Ishikawa (cell line): Measurements from ENCODE around the gene ADGRG3.

Experiments used
- CEBPB ChIP-seq: IDR thresholded peaks from 2 replicates; pipeline ENCODE4 v1.6.1; 2012
- CREB1 ChIP-seq: IDR thresholded peaks from 2 replicates; pipeline ENCODE4 v1.6.1; 2012; ENCODE audit warnings: low read depth
- EGR1 ChIP-seq: IDR thresholded peaks from 2 replicates; pipeline ENCODE4 v1.6.1; 2012
- EP300 ChIP-seq: IDR thresholded peaks from 2 replicates; pipeline ENCODE4 v1.6.1; 2012; ENCODE audit warnings: borderline replicate concordance
- FOXM1 ChIP-seq: IDR thresholded peaks from 2 replicates; pipeline ENCODE4 v1.6.1; 2012; ENCODE audit warnings: low read depth, borderline replicate concordance
- MAX ChIP-seq: IDR thresholded peaks from 2 replicates; pipeline ENCODE4 v1.6.1; 2012
- NFIC ChIP-seq: IDR thresholded peaks from 2 replicates; pipeline ENCODE4 v1.6.1; 2012
- RAD21 ChIP-seq: IDR thresholded peaks from 2 replicates; pipeline ENCODE4 v1.6.1; 2012; ENCODE audit warnings: low read depth
- TAF1 ChIP-seq: IDR thresholded peaks from 2 replicates; pipeline ENCODE4 v1.6.1; 2012; ENCODE audit warnings: low read depth, mild to moderate bottlenecking
- TEAD4 ChIP-seq: IDR thresholded peaks from 2 replicates; pipeline ENCODE4 v1.6.1; 2012
- USF1 ChIP-seq: IDR thresholded peaks from 2 replicates; pipeline ENCODE4 v1.6.1; 2012
- YY1 ChIP-seq: IDR thresholded peaks from 2 replicates; pipeline ENCODE4 v1.6.1; 2012; ENCODE audit warnings: low read depth
- ZBTB7A ChIP-seq: IDR thresholded peaks from 2 replicates; pipeline ENCODE4 v1.6.1; 2012; ENCODE audit warnings: low read depth
- TF ChIP-seq, protein P1 (sequence below): IDR thresholded peaks from 2 replicates; pipeline ENCODE4 v1.6.1; 2012; ENCODE audit warnings: low read depth, mild to moderate bottlenecking

GRCh38 chr16:57732714-57733113 is 64.6 kb downstream of the ADGRG3 start:
- no peak for TF ChIP-seq NFIC
- TF ChIP-seq EP300 = no peak
- TF ChIP-seq, protein P1, sequence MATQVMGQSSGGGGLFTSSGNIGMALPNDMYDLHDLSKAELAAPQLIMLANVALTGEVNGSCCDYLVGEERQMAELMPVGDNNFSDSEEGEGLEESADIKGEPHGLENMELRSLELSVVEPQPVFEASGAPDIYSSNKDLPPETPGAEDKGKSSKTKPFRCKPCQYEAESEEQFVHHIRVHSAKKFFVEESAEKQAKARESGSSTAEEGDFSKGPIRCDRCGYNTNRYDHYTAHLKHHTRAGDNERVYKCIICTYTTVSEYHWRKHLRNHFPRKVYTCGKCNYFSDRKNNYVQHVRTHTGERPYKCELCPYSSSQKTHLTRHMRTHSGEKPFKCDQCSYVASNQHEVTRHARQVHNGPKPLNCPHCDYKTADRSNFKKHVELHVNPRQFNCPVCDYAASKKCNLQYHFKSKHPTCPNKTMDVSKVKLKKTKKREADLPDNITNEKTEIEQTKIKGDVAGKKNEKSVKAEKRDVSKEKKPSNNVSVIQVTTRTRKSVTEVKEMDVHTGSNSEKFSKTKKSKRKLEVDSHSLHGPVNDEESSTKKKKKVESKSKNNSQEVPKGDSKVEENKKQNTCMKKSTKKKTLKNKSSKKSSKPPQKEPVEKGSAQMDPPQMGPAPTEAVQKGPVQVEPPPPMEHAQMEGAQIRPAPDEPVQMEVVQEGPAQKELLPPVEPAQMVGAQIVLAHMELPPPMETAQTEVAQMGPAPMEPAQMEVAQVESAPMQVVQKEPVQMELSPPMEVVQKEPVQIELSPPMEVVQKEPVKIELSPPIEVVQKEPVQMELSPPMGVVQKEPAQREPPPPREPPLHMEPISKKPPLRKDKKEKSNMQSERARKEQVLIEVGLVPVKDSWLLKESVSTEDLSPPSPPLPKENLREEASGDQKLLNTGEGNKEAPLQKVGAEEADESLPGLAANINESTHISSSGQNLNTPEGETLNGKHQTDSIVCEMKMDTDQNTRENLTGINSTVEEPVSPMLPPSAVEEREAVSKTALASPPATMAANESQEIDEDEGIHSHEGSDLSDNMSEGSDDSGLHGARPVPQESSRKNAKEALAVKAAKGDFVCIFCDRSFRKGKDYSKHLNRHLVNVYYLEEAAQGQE = no peak
- no peak for TF ChIP-seq MAX
- TF ChIP-seq RAD21 = no peak
- TF ChIP-seq CEBPB = no peak
- TF ChIP-seq USF1 = no peak
- TF ChIP-seq TAF1 = no peak
- TF ChIP-seq ZBTB7A = no peak
- no peak for TF ChIP-seq YY1
- no peak for TF ChIP-seq EGR1
- no peak for TF ChIP-seq TEAD4
- no peak for TF ChIP-seq CREB1
- no peak for TF ChIP-seq FOXM1
